Thyroid gland (tissue), 4 donors: Measurements from ENCODE around the gene MGLL. TPM values are rescaled to one million over a fixed set of nuclear protein-coding genes. Genes with fewer than 3 reads are reported as not detected.

Experiments used
- DNase-seq, 2 donors: peaks; one replicate each; pipeline ENCODE4 v3.0.0-alpha.2; 2019
- H3K27ac ChIP-seq, 3 donors: fragments of 200-600 bp; sonication (generic); 1 replicate in 2 of 3; 2 replicates in 1 of 3; pipeline ENCODE4 v1.5.1; 2016 to 2019; ENCODE audit warnings: mild to moderate bottlenecking in 1 of 3, moderate library complexity in 1 of 3
- H3K27me3 ChIP-seq: fragments of 200-600 bp; sonication (generic); one replicate; pipeline ENCODE4 v1.5.1; 2019
- H3K36me3 ChIP-seq, 2 donors: fragments of 200-600 bp; sonication (generic); one replicate each; pipeline ENCODE4 v1.5.1; 2016 to 2019
- H3K4me1 ChIP-seq, 2 donors: fragments of 200-600 bp; sonication (generic); one replicate each; pipeline ENCODE4 v1.5.1; 2017 to 2019
- H3K4me3 ChIP-seq, 3 donors: fragments of 200-600 bp; sonication (generic); replicated peaks in 1 of 3; 1 replicate in 2 of 3; 2 replicates in 1 of 3; pipeline ENCODE4 v1.5.1; 2016; ENCODE audit warnings: mild to moderate bottlenecking in 1 of 3
- H3K9me3 ChIP-seq: fragments of 200-600 bp; sonication (generic); one replicate; pipeline ENCODE4 v1.5.1; 2017
- CTCF ChIP-seq, 6 experiments: fragments of 200-600 bp in 3 of 6; fragments of 450-650 bp in 3 of 6; sonication (generic) in 3 of 6; IDR thresholded peaks; one replicate each; pipeline ENCODE4 v1.5.1; 2016 to 2019; ENCODE audit warnings: antibody characterized with exemption in 6 of 6, mild to moderate bottlenecking in 2 of 6, inconsistent platforms in 1 of 6, moderate library complexity in 1 of 6
- POLR2A ChIP-seq, 2 donors: fragments of 450-650 bp; IDR thresholded peaks; one replicate each; pipeline ENCODE4 v1.6.1; 2017; ENCODE audit warnings: antibody characterized with exemption in 2 of 2, mild to moderate bottlenecking in 2 of 2, moderate library complexity in 1 of 2
- WGBS, 2 donors: methylation state at CpG; one replicate each; pipeline ENCODE4 v1.1.5; 2017; 5-methylcytosine and 5-hydroxymethylcytosine counted together
- intact Hi-C: fragments of 100-400 bp; cut with DNase I; formaldehyde crosslinking; loops from one replicate; pipeline ENCODE4 v1.15.1; 2023
- total RNA-seq, 4 donors: library from RNA; depleted of rRNA; stranded (reverse); fragments of >200 nt; gene quantifications; one replicate each; pipeline ENCODE4 v1.2.3, GENCODE V29; 2016

Gene MGLL
- total RNA-seq, 4 donors from 2014 or later: 12.4 to 24.7 (median 18.4) TPM

DNA sequence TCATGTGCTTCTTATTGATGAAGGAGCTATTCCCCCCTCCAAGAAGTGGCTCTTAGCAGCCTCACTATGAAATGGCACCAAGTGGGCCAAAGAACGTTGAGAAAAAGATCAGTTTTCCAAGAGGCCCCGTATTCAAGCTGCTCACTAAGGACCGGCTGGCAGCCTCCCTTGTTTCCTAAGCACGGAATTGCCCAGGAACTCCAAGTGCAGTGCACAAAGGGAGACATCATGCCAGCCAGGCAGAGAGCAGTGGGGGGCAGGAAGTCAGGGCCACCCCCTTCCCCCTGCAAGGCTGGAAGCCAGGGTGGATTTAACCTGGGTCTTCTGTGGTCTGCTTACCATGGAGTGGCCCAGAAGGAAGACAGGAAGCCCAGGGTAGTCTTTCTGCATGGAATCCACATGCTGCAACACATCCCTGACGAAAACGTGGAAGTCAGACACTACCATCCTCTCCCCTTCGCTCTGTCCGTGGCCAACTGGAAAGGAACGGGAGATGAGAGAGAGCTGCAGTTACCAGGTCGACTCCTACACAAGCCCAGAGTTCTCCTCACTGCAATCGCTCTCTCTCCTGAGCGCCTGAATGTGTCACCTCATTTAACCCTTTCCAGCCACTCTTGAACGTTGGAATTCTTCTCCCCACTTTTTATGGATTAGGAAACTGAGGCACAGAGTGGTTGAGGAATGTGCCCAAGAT, 100.1 kb downstream of the MGLL start:
- no peak overlapping the region for H3K27ac ChIP-seq
- no peaks in the 10 kb centered on the region for H3K27me3 ChIP-seq
- WGBS, 2 donors: 61 to 67% methylated on average over 13 of the region's 13 CpGs
- TF ChIP-seq POLR2A (IDR thresholded peaks at IDR 0.05): no peak
- TF ChIP-seq CTCF (IDR thresholded peaks at IDR 0.05): no peak
- intact Hi-C loops: no loop called here
- no peaks in the 10 kb centered on the region for H3K9me3 ChIP-seq
- no peak overlapping the region for H3K4me3 ChIP-seq
- DNase-seq: no peak
- no peaks in the 10 kb centered on the region for H3K36me3 ChIP-seq
- H3K4me1 ChIP-seq: peaks cover 0 to 3% of the 10 kb centered on the region in 2 donors

GRCh38 chr3:127720985-127721935, 101.1 kb downstream of the MGLL start:
- peaks cover 0 to 3% of the 10 kb centered on the region in 2 donors for H3K4me1 ChIP-seq
- no peaks in the 10 kb centered on the region for H3K27me3 ChIP-seq
- 88 to 92% methylated on average over 17 of the region's 17 CpGs for WGBS, 2 donors
- intact Hi-C loops: no loop called here
- H3K4me3 ChIP-seq: no peak overlapping the region
- H3K36me3 ChIP-seq: no peaks in the 10 kb centered on the region
- H3K9me3 ChIP-seq: no peaks in the 10 kb centered on the region
- no peak overlapping the region for H3K27ac ChIP-seq
- no peak for DNase-seq
- no peak for TF ChIP-seq CTCF (IDR thresholded peaks at IDR 0.05)
- no peak for TF ChIP-seq POLR2A (IDR thresholded peaks at IDR 0.05)

GRCh38 chr3:127720161-127720823, 102.0 kb downstream of the MGLL start:
- intact Hi-C loops: no loop called here
- Histone ChIP-seq H3K27ac (no peak overlapping the region), H3K27me3 (no peaks in the 10 kb centered on the region), H3K4me3 (no peak overlapping the region), H3K4me1 (peaks cover 0 to 3% of the 10 kb centered on the region in 2 donors), H3K36me3 (no peaks in the 10 kb centered on the region), H3K9me3 (no peaks in the 10 kb centered on the region)
- 93 to 98% methylated on average over 13 to 15 of the region's 15 CpGs for WGBS, 2 donors
- no peak for DNase-seq
- TF ChIP-seq CTCF (IDR thresholded peaks at IDR 0.05) (no peak), POLR2A (IDR thresholded peaks at IDR 0.05) (no peak)

- 96 to 97% methylated on average over 8 of the region's 8 CpGs for WGBS, 2 donors
- Histone ChIP-seq H3K4me1 (peaks cover 0 to 3% of the 10 kb centered on the region in 2 donors), H3K36me3 (no peaks in the 10 kb centered on the region), H3K4me3 (no peak overlapping the region), H3K27ac (no peak overlapping the region), H3K27me3 (no peaks in the 10 kb centered on the region), H3K9me3 (no peaks in the 10 kb centered on the region)
- no peak for DNase-seq
- intact Hi-C loops: no loop called here
- TF ChIP-seq POLR2A (IDR thresholded peaks at IDR 0.05) (no peak), CTCF (IDR thresholded peaks at IDR 0.05) (no peak)
Observed at GRCh38 chr3:127719369-127719768, 102.9 kb downstream of the MGLL start.
